ENCODE measurements around the gene HLA-B.
"Not testable (repeated sequence)": the region's sequence is repeated elsewhere in the genome, so short reads cannot be mapped to it uniquely, and the experiment has no call there.

Gene HLA-B

GRCh38 chr6:31394381-31394780, 37.4 kb upstream of the HLA-B start:
- H3K27me3 Mint-ChIP-seq: no peaks in the 10 kb centered on the region
- DNase-seq (no peak), ATAC-seq (replicated peaks) (no peak)
- no peak overlapping the region for H3K27ac Mint-ChIP-seq
- no peaks in the 10 kb centered on the region for H3K9me3 Mint-ChIP-seq
- H3K4me1 Mint-ChIP-seq: peaks cover 5 to 7% of the 10 kb centered on the region in 2 donors
- H3K36me3 Mint-ChIP-seq: peaks cover 4 to 6% of the 10 kb centered on the region in 2 donors
- H3K4me3 Mint-ChIP-seq: no peak overlapping the region

- Mint-ChIP-seq H3K9me3 (no peaks in the 10 kb centered on the region), H3K27me3 (no peaks in the 10 kb centered on the region), H3K4me1 (peaks cover 5 to 6% of the 10 kb centered on the region in 2 donors), H3K27ac (no peak overlapping the region), H3K36me3 (peaks cover 4 to 6% of the 10 kb centered on the region in 2 donors), H3K4me3 (no peak overlapping the region)
- ATAC-seq (replicated peaks): no peak
- no peak for DNase-seq
Observed at GRCh38 chr6:31393932-31394331, 37.0 kb upstream of the HLA-B start.

- H3K27ac Mint-ChIP-seq; H3K9me3 Mint-ChIP-seq; H3K27me3 Mint-ChIP-seq; H3K36me3 Mint-ChIP-seq; ATAC-seq (replicated peaks); H3K4me1 Mint-ChIP-seq; H3K4me3 Mint-ChIP-seq; DNase-seq: not testable (repeated sequence)
Observed at GRCh38 chr6:31389802-31390132, 32.8 kb upstream of the HLA-B start.

- not testable (repeated sequence) for H3K9me3 Mint-ChIP-seq, H3K27me3 Mint-ChIP-seq, H3K4me1 Mint-ChIP-seq, H3K27ac Mint-ChIP-seq, H3K4me3 Mint-ChIP-seq, H3K36me3 Mint-ChIP-seq, DNase-seq
- ATAC-seq (replicated peaks): peak in 1 of 2 donors; percentile 41
Observed at GRCh38 chr6:31388916-31389801, 32.2 kb upstream of the HLA-B start.

- no peak for DNase-seq
- H3K27me3 Mint-ChIP-seq: peaks cover 0 to 2% of the 10 kb centered on the region in 2 donors
- no peak for ATAC-seq (replicated peaks)
- no peaks in the 10 kb centered on the region for H3K9me3 Mint-ChIP-seq
- no peak overlapping the region for H3K4me3 Mint-ChIP-seq
- H3K27ac Mint-ChIP-seq: no peak overlapping the region
- H3K36me3 Mint-ChIP-seq: no peaks in the 10 kb centered on the region
- no peaks in the 10 kb centered on the region for H3K4me1 Mint-ChIP-seq
Observed at GRCh38 chr6:31386977-31387376, 30.0 kb upstream of the HLA-B start.

GRCh38 chr6:31386099-31386498, 29.1 kb upstream of the HLA-B start:
- Mint-ChIP-seq H3K4me3 (no peak overlapping the region), H3K4me1 (no peaks in the 10 kb centered on the region), H3K27me3 (peaks cover 0 to 7% of the 10 kb centered on the region in 2 donors), H3K36me3 (no peaks in the 10 kb centered on the region), H3K9me3 (no peaks in the 10 kb centered on the region), H3K27ac (no peak overlapping the region)
- DNase-seq (no peak), ATAC-seq (replicated peaks) (no peak)

GRCh38 chr6:31385041-31385440, 28.1 kb upstream of the HLA-B start:
- H3K4me1 Mint-ChIP-seq: no peaks in the 10 kb centered on the region
- no peak overlapping the region for H3K27ac Mint-ChIP-seq
- ATAC-seq (replicated peaks): no peak
- DNase-seq: no peak
- H3K9me3 Mint-ChIP-seq: no peaks in the 10 kb centered on the region
- no peaks in the 10 kb centered on the region for H3K36me3 Mint-ChIP-seq
- H3K27me3 Mint-ChIP-seq: peaks cover 2 to 9% of the 10 kb centered on the region in 2 donors
- H3K4me3 Mint-ChIP-seq: no peak overlapping the region

GRCh38 chr6:31383149-31383548, 26.2 kb upstream of the HLA-B start:
- Mint-ChIP-seq H3K9me3 (no peaks in the 10 kb centered on the region), H3K27ac (no peak overlapping the region)

GRCh38 chr6:31381666-31382065, 24.7 kb upstream of the HLA-B start:
- no peaks in the 10 kb centered on the region for H3K4me1 Mint-ChIP-seq
- H3K9me3 Mint-ChIP-seq: no peaks in the 10 kb centered on the region
- ATAC-seq (replicated peaks) (no peak), DNase-seq (no peak)
- no peaks in the 10 kb centered on the region for H3K36me3 Mint-ChIP-seq
- H3K27ac Mint-ChIP-seq: no peak overlapping the region
- H3K4me3 Mint-ChIP-seq: no peak overlapping the region
- peaks cover 29 to 33% of the 10 kb centered on the region in 2 donors for H3K27me3 Mint-ChIP-seq

More at GRCh38 chr6:31383149-31383548, 26.2 kb upstream of the HLA-B start:
- Mint-ChIP-seq H3K27me3 (peaks cover 16 to 26% of the 10 kb centered on the region in 2 donors), H3K4me1 (no peaks in the 10 kb centered on the region), H3K4me3 (no peak overlapping the region), H3K36me3 (no peaks in the 10 kb centered on the region)
- DNase-seq: no peak
- no peak for ATAC-seq (replicated peaks)

- ATAC-seq (replicated peaks) (no peak), DNase-seq (no peak)
- Mint-ChIP-seq H3K27ac (no peak overlapping the region), H3K4me3 (no peak overlapping the region), H3K9me3 (no peaks in the 10 kb centered on the region), H3K36me3 (no peaks in the 10 kb centered on the region), H3K27me3 (peaks cover 29 to 33% of the 10 kb centered on the region in 2 donors), H3K4me1 (no peaks in the 10 kb centered on the region)
Observed at GRCh38 chr6:31379850-31380249, 22.9 kb upstream of the HLA-B start.

GRCh38 chr6:31378721-31379103, 21.7 kb upstream of the HLA-B start:
- no peak overlapping the region for H3K27ac Mint-ChIP-seq
- H3K4me3 Mint-ChIP-seq: no peak overlapping the region
- no peak for DNase-seq
- H3K9me3 Mint-ChIP-seq: no peaks in the 10 kb centered on the region
- peaks cover 29 to 33% of the 10 kb centered on the region in 2 donors for H3K27me3 Mint-ChIP-seq
- no peaks in the 10 kb centered on the region for H3K4me1 Mint-ChIP-seq
- H3K36me3 Mint-ChIP-seq: no peaks in the 10 kb centered on the region
- ATAC-seq (replicated peaks): no peak

- no peak overlapping the region for H3K27ac Mint-ChIP-seq
- H3K27me3 Mint-ChIP-seq: peaks cover 29 to 33% of the 10 kb centered on the region in 2 donors
- ATAC-seq (replicated peaks) (no peak), DNase-seq (no peak)
- no peak overlapping the region for H3K4me3 Mint-ChIP-seq
- H3K4me1 Mint-ChIP-seq: no peaks in the 10 kb centered on the region
- H3K36me3 Mint-ChIP-seq: peaks cover 0 to 3% of the 10 kb centered on the region in 2 donors
- H3K9me3 Mint-ChIP-seq: no peaks in the 10 kb centered on the region
Observed at GRCh38 chr6:31378062-31378720, 21.2 kb upstream of the HLA-B start.

GRCh38 chr6:31377029-31377428, 20.1 kb upstream of the HLA-B start:
- H3K4me1 Mint-ChIP-seq: no peaks in the 10 kb centered on the region
- peaks cover 0 to 9% of the 10 kb centered on the region in 2 donors for H3K36me3 Mint-ChIP-seq
- ATAC-seq (replicated peaks): no peak
- peaks cover 29 to 35% of the 10 kb centered on the region in 2 donors for H3K27me3 Mint-ChIP-seq
- H3K27ac Mint-ChIP-seq: no peak overlapping the region
- H3K9me3 Mint-ChIP-seq: peaks cover 0 to 4% of the 10 kb centered on the region in 2 donors
- H3K4me3 Mint-ChIP-seq: no peak overlapping the region
- DNase-seq: no peak

- Mint-ChIP-seq H3K36me3 (peaks cover 0 to 12% of the 10 kb centered on the region in 2 donors), H3K27me3 (peaks cover 30 to 33% of the 10 kb centered on the region in 2 donors)
Observed at GRCh38 chr6:31375699-31376098, 18.7 kb upstream of the HLA-B start.

GRCh38 chr6:31374118-31374517, 17.1 kb upstream of the HLA-B start:
- not testable (repeated sequence) for H3K27ac Mint-ChIP-seq; ATAC-seq (replicated peaks); DNase-seq; H3K9me3 Mint-ChIP-seq; H3K4me3 Mint-ChIP-seq; H3K4me1 Mint-ChIP-seq
- H3K36me3 Mint-ChIP-seq: peaks cover 0 to 12% of the 10 kb centered on the region in 2 donors
- H3K27me3 Mint-ChIP-seq: peaks cover 33 to 36% of the 10 kb centered on the region in 2 donors

More at GRCh38 chr6:31375699-31376098, 18.7 kb upstream of the HLA-B start:
- Mint-ChIP-seq H3K4me1 (no peaks in the 10 kb centered on the region), H3K4me3 (no peak overlapping the region), H3K9me3 (peaks cover 0 to 6% of the 10 kb centered on the region in 2 donors), H3K27ac (no peak overlapping the region)
- ATAC-seq (replicated peaks) (no peak), DNase-seq (no peak)
